ENCODE results near the gene IL1RAPL1.

Gene IL1RAPL1

GRCh38 chrX:28586981-28587551 lies at the start of gene IL1RAPL1:
TSS of gene IL1RAPL1 (plus strand) at chrX:28587446.
- DNase-seq = peak in 1 of 2 experiments; percentile 31

- no peak for DNase-seq
These were observed 44.5 kb upstream of the IL1RAPL1 start for GRCh38 chrX:28542791-28543190.

GRCh38 chrX:28549838-28550237 lies 37.4 kb upstream of the IL1RAPL1 start:
- no peak for DNase-seq

- DNase-seq = no peak
These were observed 36.8 kb upstream of the IL1RAPL1 start for GRCh38 chrX:28550331-28550872.

- no peak for DNase-seq
These were observed 34.9 kb upstream of the IL1RAPL1 start for GRCh38 chrX:28552322-28552721.

- no peak for DNase-seq
These were observed 34.1 kb upstream of the IL1RAPL1 start for GRCh38 chrX:28552882-28553829.

- no peak for DNase-seq
These were observed 11.1 kb upstream of the IL1RAPL1 start for GRCh38 chrX:28576117-28576516.

- DNase-seq = no peak
These were observed 5.7 kb upstream of the IL1RAPL1 start for GRCh38 chrX:28581522-28581921.

- no peak for DNase-seq
These were observed 4.7 kb upstream of the IL1RAPL1 start for GRCh38 chrX:28582511-28582910.

- no peak for DNase-seq
These were observed 3.2 kb upstream of the IL1RAPL1 start for GRCh38 chrX:28584025-28584424.

GRCh38 chrX:28585767-28586166 lies 1.5 kb upstream of the IL1RAPL1 start:
- DNase-seq = no peak

GRCh38 chrX:28586286-28586685 lies 960 bp upstream of the IL1RAPL1 start:
- no peak for DNase-seq

GRCh38 chrX:28589046-28589445 lies 1.8 kb downstream of the IL1RAPL1 start:
- DNase-seq = peak in 1 of 2 experiments; percentile 11

- DNase-seq = no peak
These were observed 3.1 kb downstream of the IL1RAPL1 start for GRCh38 chrX:28590396-28590795.

- no peak for DNase-seq
These were observed 4.3 kb downstream of the IL1RAPL1 start for GRCh38 chrX:28591542-28591941.

- DNase-seq = no peak
These were observed 8.1 kb downstream of the IL1RAPL1 start for GRCh38 chrX:28595346-28595745.

GRCh38 chrX:28599957-28600356 lies 12.7 kb downstream of the IL1RAPL1 start:
- DNase-seq = no peak

- DNase-seq = no peak
These were observed 21.8 kb downstream of the IL1RAPL1 start for GRCh38 chrX:28609003-28609402.

GRCh38 chrX:28609917-28610613 lies 22.8 kb downstream of the IL1RAPL1 start:
- no peak for DNase-seq

GRCh38 chrX:28610746-28611145 lies 23.5 kb downstream of the IL1RAPL1 start:
- DNase-seq = no peak

GRCh38 chrX:28613558-28613957 lies 26.3 kb downstream of the IL1RAPL1 start:
- no peak for DNase-seq

GRCh38 chrX:28625223-28625622 lies 38.0 kb downstream of the IL1RAPL1 start:
- DNase-seq = no peak

GRCh38 chrX:28626515-28626914 lies 39.3 kb downstream of the IL1RAPL1 start:
- DNase-seq = no peak
